Muscle of leg (tissue), 11 donors: ENCODE measurements around the gene DGKB. TPM values are rescaled to one million over a fixed set of nuclear protein-coding genes. Genes with fewer than 3 reads are reported as not detected.

Experiments used
- DNase-seq: peaks from one replicate; pipeline ENCODE4 v3.0.0; 2013
- H3K27ac ChIP-seq: one replicate; pipeline ENCODE4 v1.5.1; 2013; ENCODE audit warnings: mild to moderate bottlenecking, low read length, control low read depth
- H3K27me3 ChIP-seq: one replicate; pipeline ENCODE4 v1.6.1; 2013; ENCODE audit warnings: low read length; ENCODE audit not compliant: control insufficient read depth, insufficient read depth
- H3K36me3 ChIP-seq: one replicate; pipeline ENCODE4 v1.6.1; 2013; ENCODE audit warnings: low read length; ENCODE audit not compliant: control insufficient read depth, insufficient read depth
- H3K4me1 ChIP-seq: one replicate; pipeline ENCODE4 v1.6.1; 2013; ENCODE audit warnings: low read length; ENCODE audit not compliant: control insufficient read depth, insufficient read depth
- H3K4me3 ChIP-seq: one replicate; pipeline ENCODE4 v1.5.1; 2013; ENCODE audit warnings: low read length, control low read depth
- H3K9me3 ChIP-seq: replicated peaks from 2 replicates; pipeline ENCODE4 v1.6.1; 2013; ENCODE audit warnings: low read depth, low read length; ENCODE audit not compliant: control insufficient read depth
- WGBS: methylation state at CpG from one replicate; pipeline ENCODE4 v1.1.5; 2013; ENCODE audit warnings: missing lambda C conversion rate; ENCODE audit not compliant: insufficient coverage; 5-methylcytosine and 5-hydroxymethylcytosine counted together
- polyA plus RNA-seq, 8 donors: library from polyadenylated mRNA; unstranded; fragments of 120-200 nt; gene quantifications; one replicate each; pipeline versions ENCODE4 v1.2.1 to v1.2.3, GENCODE V29; 2013; ENCODE audit warnings: inconsistent platforms in 1 of 8, low replicate concordance in 1 of 8; ENCODE audit not compliant: insufficient read length in 8 of 8, insufficient read depth in 1 of 8
- total RNA-seq: library from RNA; stranded (reverse); fragments of 120-200 nt; gene quantifications from one replicate; pipeline ENCODE4 v1.2.4, GENCODE V29; 2013

Gene DGKB
- total and polyA plus RNA-seq, 9 donors = 0.42 to 1.4 (median 0.85) TPM

- Histone ChIP-seq H3K4me1 (no peaks in the 10 kb centered on the region), H3K27ac (no peak overlapping the region), H3K27me3 (no peaks in the 10 kb centered on the region), H3K9me3 (no peaks in the 10 kb centered on the region), H3K36me3 (no peaks in the 10 kb centered on the region), H3K4me3 (no peak overlapping the region)
- DNase-seq = no peak
- no CpG with 5 or more reads among the region's 1 CpG for WGBS
These were observed 778.6 kb downstream of the DGKB start for GRCh38 chr7:14123923-14124322.

GRCh38 chr7:14115701-14116100, 786.9 kb downstream of the DGKB start:
- 77% methylated on average over 2 of the region's 2 CpGs for WGBS
- no peak overlapping the region for H3K27ac ChIP-seq
- no peaks in the 10 kb centered on the region for H3K36me3 ChIP-seq
- H3K4me3 ChIP-seq = no peak overlapping the region
- DNase-seq = no peak
- no peaks in the 10 kb centered on the region for H3K27me3 ChIP-seq
- no peaks in the 10 kb centered on the region for H3K4me1 ChIP-seq
- H3K9me3 ChIP-seq = no peaks in the 10 kb centered on the region

GRCh38 chr7:14104861-14105260, 797.7 kb downstream of the DGKB start:
- WGBS = 82% methylated on average over 2 of the region's 3 CpGs
- Histone ChIP-seq H3K27me3 (no peaks in the 10 kb centered on the region), H3K36me3 (no peaks in the 10 kb centered on the region), H3K27ac (no peak overlapping the region), H3K4me3 (no peak overlapping the region), H3K4me1 (no peaks in the 10 kb centered on the region), H3K9me3 (no peaks in the 10 kb centered on the region)
- DNase-seq = peak; percentile 7

GRCh38 chr7:14096159-14096558, 806.4 kb downstream of the DGKB start:
- no peak for DNase-seq
- H3K27ac ChIP-seq = no peak overlapping the region
- WGBS = no CpG with 5 or more reads among the region's 1 CpG
- H3K36me3 ChIP-seq = no peaks in the 10 kb centered on the region
- no peaks in the 10 kb centered on the region for H3K4me1 ChIP-seq
- H3K27me3 ChIP-seq = no peaks in the 10 kb centered on the region
- H3K9me3 ChIP-seq = no peaks in the 10 kb centered on the region
- no peak overlapping the region for H3K4me3 ChIP-seq

DNA sequence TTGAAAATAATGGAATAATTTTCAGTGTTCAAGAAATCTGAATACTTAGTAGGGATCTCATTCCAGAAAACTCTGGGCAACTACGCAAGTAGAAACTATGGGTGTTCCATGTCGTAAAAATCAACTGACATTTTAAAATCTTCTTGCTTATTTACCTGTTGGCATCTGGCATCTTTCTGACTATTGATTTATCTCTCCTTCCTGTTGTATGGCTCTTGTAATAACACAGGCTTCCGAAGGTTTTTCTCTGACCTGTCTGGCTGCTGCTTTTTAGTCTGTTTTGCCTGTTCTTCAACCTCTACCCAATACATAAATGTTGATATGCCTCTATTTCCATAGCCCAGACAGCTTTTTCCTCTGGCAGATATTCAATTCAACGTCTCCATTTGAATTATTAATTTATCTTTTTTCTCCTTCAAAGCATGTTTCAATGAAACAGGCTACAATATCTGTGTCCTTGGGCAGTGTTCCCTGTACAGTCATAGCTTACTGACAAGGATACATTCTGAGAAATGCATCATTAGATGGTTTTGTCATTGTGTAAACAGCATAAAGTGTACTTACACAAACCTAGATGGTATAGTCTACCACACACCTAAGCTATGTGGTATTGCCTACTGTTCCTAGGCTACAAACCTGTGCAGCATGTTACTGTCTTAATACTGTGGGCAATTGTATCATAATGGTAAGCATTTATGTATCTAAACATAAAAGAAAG, 807.2 kb downstream of the DGKB start:
- H3K9me3 ChIP-seq = no peaks in the 10 kb centered on the region
- WGBS = 44% methylated on average over 1 of the region's 4 CpGs
- DNase-seq = no peak
- H3K36me3 ChIP-seq = no peaks in the 10 kb centered on the region
- no peaks in the 10 kb centered on the region for H3K27me3 ChIP-seq
- no peak overlapping the region for H3K4me3 ChIP-seq
- no peak overlapping the region for H3K27ac ChIP-seq
- H3K4me1 ChIP-seq = no peaks in the 10 kb centered on the region
